Kidney capillary endothelial cell (primary cell): Measurements from ENCODE around the gene SSH3.
"Not testable (repeated sequence)": the region's sequence is repeated elsewhere in the genome, so short reads cannot be mapped to it uniquely, and the experiment has no call there.

ENCODE experiments used
- DNase-seq: peaks from one replicate; pipeline ENCODE4 v3.0.0-alpha.2; 2018; ENCODE audit warnings: low spot score

Gene SSH3, protein sequence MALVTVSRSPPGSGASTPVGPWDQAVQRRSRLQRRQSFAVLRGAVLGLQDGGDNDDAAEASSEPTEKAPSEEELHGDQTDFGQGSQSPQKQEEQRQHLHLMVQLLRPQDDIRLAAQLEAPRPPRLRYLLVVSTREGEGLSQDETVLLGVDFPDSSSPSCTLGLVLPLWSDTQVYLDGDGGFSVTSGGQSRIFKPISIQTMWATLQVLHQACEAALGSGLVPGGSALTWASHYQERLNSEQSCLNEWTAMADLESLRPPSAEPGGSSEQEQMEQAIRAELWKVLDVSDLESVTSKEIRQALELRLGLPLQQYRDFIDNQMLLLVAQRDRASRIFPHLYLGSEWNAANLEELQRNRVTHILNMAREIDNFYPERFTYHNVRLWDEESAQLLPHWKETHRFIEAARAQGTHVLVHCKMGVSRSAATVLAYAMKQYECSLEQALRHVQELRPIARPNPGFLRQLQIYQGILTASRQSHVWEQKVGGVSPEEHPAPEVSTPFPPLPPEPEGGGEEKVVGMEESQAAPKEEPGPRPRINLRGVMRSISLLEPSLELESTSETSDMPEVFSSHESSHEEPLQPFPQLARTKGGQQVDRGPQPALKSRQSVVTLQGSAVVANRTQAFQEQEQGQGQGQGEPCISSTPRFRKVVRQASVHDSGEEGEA

DNA sequence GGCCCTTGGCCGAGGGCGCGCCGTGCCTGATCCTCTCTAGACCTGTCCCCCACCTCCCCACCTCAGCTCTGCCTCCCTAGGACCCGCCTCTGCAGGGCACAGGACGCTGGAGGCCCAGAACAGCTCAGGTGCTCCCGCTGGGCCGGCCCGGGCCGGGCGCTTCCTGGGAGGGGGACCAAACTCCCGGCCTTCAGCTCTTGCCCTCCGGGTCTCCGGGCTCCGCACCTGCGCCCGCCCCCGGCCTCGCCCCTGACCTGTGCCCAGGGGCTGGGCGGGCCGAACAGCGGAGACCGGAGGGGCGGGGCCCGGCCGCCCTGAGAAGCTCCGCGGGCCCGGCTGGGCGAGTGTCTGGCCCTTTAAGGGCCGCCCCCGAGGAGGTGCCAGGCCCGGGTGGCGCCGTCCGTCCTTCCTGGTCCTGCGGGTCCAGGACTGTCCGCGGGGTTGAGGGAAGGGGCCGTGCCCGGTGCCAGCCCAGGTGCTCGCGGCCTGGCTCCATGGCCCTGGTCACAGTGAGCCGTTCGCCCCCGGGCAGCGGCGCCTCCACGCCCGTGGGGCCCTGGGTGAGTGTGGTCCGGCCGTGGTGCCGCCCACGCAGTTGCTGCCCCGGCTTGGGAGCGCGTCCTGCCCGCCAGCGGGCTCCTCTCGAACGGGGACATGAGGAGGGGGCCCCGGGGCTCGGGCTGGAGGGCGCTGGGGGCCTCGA, at the start of gene SSH3:
Gene SSH3, plus strand, starts transcription at position 399 of the 703 bp plus-strand sequence. Its CDS starts 96 bp downstream, at position 495.
- DNase-seq: peak; percentile 44

DNA sequence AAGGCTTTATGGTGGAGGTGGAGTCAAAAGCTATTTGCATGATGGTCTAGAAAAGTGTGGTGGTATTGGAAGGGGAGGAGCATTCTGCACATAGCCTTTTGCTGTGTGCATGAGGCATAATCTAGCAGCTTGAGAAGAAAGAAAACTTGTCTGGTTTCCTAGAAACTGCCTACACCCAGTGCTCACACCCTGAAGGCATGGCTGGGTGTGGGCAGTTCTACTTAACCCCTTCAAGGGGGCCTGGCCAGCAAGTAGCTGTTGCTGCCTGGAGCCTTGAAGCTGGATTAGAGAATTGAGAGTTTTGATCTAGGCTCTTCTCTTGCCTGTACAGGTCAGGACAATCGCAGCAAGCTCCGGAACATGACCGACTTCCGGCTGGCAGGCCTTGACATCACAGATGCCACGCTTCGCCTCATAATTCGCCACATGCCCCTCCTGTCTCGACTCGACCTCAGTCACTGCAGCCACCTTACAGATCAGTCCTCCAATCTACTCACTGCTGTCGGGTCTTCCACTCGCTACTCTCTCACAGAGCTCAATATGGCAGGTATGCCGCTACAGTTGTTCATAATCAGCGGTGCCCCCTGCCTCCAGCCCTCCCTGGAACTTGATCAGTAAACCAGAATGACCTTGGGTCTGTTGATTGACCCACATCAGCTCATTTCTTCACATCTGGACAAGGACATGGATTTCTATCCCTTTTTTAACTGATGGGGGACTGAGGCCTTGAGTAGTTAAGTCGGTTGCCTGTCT, 49.3 kb upstream of the SSH3 start:
- DNase-seq: no peak

DNA sequence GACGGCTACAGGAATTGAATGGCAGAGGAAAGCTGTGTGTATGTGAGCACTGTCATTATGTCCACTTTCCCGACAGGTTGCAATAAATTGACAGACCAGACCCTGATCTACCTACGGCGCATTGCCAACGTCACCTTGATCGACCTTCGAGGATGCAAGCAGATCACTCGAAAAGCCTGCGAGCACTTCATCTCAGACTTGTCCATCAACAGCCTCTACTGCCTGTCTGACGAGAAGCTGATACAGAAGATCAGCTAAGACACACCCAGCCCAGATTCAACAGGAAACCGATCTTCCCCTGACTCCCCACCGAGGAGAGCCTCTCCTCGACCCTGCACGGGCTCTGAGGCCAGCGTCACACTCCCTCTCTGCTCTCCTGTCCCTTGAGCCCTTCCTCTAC, 48.5 kb upstream of the SSH3 start:
- DNase-seq: no peak

DNA sequence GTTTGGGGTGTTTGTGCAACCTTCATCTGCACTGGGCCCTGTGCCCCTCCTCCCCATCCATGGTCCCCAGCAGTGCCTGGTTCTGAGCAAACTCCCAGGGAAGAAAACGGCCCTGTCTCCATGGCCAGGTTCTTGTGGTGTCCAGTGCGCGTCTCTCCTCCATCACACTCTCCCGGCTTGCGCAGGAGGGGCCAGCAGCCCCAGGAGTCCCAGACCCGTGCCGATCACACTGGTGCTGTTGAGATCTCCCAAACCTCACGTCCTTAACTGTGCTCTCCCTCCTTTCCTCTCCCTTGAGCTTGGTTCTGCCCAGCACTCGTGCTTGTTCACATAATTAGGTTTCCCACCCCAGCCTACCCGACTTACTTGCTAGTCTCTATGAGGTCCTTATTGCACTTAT, 48.0 kb upstream of the SSH3 start:
- DNase-seq: no peak

DNA sequence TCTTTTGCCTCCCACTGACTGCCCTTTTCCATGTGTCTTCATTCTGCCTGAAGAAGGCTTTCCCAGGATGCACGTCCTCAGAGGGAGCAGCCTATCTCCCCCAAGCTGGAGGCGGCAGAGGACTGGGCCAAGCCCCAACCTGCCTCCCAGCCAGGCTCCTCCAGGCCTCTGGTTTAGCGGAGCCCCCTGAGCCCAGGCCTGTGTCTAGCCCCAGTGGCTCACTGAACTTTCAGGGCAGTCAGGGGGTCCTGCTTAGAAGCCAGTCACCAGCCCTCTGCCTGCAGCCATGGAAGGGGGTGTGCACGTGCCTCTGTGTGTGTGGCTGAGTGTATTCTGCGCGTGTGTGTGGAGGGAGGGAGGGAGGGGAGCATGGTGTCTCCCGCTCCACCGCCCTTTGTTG, 47.5 kb upstream of the SSH3 start:
- DNase-seq: no peak

DNA sequence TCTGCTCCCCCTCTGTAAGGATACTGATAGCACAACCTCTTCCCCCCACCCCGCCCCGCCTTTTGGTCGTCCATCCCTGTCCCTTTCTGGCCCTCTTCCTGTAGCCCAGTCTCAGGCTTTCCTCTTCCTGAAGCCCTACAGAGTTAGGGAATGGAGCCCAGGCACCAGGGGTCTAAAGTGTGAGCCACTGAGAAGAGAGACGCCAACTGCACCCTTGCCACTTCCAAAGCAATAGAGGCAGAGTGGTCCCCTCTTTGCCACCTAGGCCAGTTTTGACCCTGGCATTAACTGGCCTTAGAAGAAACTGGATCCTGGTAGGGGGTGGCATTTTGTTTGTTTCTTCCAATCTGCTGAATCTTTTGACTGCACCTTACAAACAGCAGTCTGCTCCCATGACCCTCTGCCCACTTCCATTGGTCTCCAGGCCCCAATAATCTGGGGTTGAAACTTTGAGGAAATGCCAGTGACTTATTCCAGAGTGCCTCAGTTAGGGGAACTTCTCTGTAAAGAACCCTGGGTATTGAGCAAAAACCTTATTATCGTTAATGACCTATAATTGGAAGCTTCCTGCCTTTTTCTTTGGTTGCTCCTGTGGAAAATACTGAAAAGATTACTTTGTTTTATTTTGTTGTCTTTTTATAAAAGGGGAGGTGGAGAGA, 46.7 kb upstream of the SSH3 start:
- DNase-seq: no peak

DNA sequence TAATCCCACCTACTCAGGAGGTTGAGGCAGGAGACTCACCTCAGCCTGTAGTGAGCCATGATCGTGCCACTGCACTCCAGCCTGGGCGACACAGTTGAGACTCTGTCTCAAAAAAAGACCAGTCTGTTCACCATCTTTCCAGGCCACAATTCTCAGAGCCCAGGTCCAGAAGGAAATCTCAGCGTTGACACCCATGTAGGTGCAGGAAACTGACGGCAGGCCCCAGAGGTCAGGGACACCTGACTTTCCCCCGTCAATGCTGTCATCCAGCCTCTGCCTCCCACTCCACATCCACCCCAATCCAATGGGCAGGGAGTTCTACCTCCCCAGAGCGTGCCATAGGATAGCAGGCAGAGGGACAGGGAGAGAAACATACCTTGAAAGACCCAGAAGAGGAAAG, 42.9 kb upstream of the SSH3 start:
- DNase-seq: no peak

DNA sequence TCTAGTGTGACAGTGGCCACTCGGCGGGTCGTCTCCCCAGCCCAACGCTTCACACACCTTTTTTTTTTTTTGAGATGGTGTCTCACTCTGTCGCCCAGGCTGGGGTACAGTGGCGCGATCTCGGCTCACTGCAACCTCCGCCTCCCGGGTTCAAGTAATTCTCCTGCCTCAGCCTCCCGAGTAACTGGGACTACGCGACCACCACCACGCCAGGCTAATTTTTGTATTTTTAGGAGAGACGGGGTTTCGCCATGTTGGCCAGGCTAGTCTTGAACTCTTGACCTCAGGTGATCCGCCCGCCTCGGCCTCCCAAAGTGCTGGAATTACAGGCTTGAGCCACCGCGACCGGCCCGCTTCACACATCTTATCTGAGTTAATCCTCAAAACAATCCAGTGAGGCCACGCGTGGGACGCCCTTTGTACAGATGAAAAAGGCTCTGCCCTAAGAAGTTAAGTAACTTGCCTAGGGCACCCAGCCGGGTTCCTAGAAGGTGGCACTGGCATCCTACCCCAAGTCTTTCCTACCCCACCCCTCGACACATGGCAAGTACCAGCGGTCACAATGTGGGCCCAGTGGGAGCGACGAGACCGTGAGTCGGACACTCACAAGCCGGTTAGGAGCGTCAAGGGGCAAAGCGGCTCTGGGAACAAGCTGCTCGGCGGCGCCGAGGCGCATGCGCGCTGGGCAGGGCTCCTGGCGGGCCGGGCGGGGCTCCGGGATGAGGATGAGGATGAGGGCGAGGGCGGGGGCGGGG, 42.3 kb upstream of the SSH3 start:
- not testable (repeated sequence) for DNase-seq

DNA sequence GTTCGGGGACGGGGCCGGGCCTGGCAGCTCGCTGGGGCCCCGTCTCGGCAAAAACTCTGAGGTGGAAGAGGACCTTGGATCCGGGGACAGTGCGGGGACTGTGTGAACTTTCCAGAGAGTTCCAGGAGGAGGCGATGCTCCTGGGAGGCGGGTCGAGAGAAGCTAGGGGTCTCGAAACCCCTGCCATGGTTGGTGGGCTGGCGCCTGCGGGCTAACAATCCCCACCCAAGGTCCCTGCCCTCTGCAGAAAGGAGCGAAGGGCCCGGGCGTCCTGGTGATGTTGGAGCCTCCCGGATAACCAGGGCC, 41.7 kb upstream of the SSH3 start:
- DNase-seq: no peak

DNA sequence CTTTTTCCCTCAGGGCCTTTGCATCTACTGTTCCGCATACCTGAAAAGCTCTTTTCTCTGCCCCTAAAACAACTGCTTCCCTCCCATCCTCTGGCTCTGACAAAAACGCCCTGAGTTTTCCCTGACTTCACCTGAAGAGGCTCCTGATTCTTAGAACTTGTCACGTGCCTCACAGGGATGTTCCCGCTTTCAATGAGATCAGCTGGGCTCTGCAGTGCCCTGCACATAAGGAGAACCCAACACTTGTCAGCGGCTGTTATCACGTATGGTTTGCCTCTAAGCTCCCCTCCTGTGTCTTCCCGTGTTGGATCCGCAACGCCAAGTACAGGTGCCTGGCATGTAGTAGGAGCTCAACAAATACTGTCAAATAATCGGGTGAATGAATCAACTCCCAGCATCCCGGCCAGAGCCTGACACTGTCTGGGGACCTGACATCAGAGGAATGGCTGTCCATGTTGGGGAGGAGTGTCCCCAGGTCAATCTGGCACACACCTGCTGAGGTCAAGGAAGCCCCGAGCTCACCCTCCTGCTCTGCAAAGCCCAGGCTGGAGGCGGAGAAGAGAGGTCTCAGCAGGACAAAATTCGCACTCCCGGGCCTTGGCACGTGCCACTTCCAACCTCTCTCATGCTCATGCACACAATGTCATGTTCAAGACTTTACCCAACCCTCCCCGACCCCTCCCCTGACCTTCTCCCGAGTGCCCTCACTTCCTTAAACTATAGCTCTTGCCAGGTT, 41.2 kb upstream of the SSH3 start:
- no peak for DNase-seq

DNA sequence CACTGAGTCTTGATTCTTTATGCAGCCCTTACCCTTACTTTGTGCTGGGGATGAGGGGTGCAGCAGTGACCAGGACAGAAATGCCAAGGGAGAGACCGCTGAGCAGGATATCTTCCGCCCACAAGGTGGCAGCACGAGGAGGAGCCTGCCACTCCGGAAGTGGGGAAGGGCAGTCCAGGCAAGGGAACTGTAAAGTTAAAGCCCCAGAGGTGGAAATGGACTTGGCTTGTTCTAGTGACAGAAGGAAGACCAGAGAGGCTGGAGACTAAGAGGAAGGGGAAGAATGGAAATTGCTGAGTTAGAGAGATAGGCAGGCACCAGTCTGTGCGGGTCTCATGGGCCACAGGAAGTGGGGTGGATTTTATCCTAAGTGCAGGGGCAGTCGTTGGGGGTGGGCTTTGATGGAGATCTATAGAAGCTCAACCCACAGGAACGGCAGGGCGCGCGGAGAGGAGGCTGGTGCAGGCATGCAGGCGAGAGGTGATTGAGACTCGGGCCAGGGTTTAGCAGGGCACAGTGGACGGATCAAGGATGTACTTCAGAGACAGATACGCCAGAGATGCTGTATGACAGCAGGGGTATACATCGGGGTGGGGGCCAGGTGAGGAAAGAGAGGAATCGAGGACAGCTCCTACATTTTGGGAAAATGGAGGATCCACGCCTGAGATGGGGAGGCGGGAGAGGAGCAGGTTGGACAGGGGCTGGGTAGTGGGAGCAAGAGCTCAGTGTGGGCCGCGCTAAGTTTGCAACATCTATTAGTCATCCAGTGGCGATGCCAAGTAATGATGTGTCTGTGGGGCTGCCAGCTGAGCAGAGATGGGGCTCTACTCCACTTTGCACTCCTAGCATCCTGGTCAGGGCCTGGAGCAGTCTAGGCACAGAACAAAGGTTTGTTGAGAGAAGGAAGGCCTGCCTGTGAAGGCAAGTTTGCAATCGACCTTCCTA, 40.3 kb upstream of the SSH3 start:
- peak; percentile 82 for DNase-seq

DNA sequence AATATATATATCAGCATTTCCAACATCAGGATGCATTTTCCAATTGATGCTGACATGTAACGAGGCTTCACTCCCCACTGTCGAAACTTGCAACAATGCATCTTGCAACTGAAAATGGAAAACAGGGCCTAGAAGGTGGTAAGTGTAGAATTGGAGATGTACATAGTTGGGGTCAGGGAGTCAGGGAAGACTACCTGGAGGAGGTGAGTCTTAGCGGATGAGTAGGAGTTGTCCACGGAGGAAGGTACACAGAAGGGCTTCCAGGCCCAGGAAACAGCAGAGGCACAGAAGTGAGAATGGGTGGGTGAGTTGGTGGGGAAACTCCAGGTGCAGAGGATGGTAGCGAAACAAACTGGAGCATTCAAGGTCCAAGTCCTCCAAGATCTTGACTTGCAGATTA, 39.1 kb upstream of the SSH3 start:
- DNase-seq: no peak

DNA sequence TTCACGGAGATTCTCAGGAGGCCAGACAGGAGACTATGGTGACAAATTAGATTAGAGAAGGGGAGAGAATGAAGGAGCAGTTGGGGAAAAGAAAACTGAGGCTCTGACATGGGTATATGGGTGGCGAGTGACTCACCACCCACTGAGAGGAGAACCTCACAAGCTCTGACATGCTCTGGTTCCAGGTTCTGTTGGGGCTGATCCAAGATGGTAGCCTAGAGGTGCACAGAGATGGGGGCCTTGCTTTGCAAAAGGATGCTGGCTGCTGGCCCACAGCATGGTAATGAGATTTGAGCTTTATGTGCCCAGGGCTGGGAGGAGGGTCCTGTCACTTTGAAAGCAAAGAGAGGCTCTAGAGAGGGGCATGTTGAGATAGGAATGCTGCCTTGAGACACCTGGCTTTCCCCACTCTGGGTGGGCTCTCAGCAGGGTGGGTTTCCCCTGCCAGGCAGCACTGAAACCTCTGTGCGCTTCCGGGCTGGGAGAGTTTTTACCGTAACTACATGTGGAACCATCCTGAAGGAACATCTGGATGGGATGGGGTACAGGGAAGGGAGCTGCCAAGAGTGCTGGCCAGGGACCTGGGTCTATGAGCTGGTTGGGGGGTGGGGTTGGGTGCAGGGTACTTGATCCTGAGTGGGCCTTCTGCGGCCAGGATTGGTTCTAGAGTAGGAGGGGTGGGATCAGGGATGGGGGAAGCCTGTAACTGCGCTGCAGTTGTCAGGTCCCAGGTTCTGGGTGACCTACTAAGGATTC, 38.3 kb upstream of the SSH3 start:
- no peak for DNase-seq

DNA sequence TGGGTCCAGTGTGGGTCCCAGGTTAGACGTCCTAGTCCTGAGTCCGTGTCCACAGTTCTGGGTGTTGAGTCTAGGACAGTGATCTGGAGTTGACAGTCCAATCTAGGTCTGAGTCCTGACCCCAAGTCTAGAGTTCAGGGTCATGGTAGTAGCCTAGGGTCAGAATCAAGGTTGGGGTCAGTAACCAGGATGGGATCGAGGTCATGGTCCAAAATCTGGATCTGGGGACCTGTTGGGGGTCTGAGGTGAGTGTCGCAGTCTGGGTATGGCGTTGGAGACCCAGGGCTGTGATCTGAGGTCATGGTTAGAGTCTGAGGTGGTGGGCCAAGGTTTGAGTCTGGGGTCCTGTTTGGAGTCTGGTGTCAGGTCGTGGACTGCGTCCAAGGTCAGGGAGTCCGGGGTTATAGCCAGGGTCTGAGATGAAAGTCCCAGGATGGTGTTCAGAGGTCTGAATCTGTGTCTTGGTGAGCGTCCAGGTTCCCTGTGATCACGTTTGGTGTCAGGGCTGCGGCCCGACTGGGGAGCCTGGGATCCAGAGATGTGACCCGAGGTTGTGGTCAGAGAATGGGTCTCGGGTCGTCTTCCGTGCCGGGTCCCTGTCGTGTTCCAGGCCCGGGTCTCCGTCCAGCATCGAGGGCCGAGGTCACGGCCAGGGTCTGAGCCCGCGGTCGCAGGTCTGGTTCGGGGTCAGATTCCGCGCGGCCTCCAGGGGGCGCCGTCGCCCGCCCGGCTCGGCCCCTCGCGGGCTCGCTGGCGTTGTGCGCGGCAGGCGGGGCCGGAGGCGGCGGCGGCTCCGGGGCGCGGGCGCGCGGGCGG, 37.5 kb upstream of the SSH3 start:
- no peak for DNase-seq

DNA sequence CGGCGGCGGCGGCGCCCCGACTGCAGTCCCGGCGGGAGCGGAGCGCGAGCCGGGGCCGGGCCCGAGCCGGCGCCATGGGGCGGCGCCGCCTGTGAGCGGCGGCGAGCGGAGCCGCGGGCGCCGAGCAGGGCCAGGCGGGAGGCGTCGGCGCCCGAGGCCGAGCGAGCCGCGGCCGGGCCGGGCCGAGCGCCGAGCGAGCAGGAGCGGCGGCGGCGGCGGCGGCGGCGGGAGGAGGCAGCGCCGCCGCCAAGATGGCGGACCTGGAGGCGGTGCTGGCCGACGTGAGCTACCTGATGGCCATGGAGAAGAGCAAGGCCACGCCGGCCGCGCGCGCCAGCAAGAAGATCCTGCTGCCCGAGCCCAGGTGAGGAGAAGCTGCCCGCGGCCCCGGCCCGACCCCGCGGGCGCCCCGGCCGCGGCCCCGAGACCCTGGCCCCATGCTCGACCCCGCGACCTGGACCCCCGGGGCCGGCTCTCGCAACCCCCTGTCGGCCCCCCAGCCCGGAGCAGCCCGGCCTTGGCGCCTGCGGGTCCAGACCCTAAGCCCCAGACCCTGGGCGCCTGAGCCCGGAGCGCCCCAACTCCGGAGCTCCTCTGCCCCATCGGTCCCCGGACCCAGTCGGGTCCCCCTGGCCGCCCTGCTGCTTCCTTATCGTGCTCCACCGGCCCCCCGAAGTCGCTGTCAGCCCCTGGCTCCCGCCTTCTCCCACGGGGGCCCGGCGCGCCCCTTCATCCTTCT, 36.7 kb upstream of the SSH3 start, which contains the start of gene GRK2:
Gene GRK2, plus strand, starts transcription at position 25 of the 739 bp plus-strand sequence. Its CDS starts 227 bp downstream, at position 252.
- no peak for DNase-seq

DNA sequence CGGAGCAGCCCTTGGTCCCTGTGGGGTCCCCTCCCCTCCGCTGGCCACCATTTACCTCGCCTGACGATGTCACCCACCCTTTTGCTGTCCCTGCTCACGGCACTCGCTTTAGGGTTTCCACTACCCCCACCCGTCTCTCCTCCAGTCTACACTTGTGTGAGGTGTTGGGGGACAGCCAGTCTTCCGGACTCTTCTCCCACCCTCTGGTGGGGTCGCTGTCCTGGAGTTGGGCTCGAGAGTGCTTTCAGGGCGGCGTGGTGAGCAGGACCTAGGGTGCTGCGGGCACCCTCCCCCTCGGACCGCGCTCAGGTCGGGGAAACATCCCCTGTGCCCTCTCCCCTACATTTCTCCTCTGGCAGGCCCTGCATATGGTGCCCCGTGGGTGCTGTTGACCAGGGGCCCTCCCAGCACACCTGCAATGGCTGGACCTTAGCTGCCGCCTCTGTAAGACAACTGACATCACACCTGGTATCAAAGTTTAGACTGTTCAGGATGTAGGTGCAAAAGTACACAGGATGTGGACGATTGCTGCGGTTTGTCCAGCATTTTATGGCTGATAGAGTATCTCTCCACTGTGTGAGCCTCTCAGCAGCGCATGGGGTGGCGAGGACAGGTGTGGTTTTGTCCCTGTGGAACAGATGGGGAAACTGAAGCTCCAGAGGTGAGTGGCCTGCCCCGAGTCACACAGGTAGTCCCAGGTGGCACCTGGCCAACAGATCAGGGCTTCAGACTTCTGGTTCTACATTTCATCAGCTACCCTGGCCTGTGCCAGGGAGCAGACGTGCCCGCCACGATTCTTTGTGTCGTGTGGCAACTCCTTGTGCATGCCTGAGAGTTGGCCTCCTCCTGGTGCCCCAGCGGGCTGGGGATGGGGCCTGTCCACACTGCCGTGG, 35.9 kb upstream of the SSH3 start:
- DNase-seq: no peak
